ES-I3 (cell line): Measurements from ENCODE around the gene PCMT1.
"Not testable (repeated sequence)": the region's sequence is repeated elsewhere in the genome, so short reads cannot be mapped to it uniquely, and the experiment has no call there.

Experiments used
- H3K36me3 ChIP-seq: 2 replicates; pipeline ENCODE4 v1.6.1; 2013; ENCODE audit warnings: mild to moderate bottlenecking, low read length, control low read depth, moderate library complexity; ENCODE audit not compliant: insufficient read depth
- H3K4me1 ChIP-seq: 2 replicates; pipeline ENCODE4 v1.6.1; 2013; ENCODE audit warnings: mild to moderate bottlenecking, control low read depth, low read length; ENCODE audit not compliant: insufficient read depth
- H3K9ac ChIP-seq: 2 replicates; pipeline ENCODE4 v1.6.1; 2013; ENCODE audit warnings: low read depth, mild to moderate bottlenecking, low read length, moderate library complexity
- H3K9me3 ChIP-seq: 2 replicates; pipeline ENCODE4 v1.6.1; 2013; ENCODE audit warnings: mild to moderate bottlenecking, low read length, moderate library complexity; ENCODE audit not compliant: control insufficient read depth, insufficient read depth

The PCMT1 gene

DNA sequence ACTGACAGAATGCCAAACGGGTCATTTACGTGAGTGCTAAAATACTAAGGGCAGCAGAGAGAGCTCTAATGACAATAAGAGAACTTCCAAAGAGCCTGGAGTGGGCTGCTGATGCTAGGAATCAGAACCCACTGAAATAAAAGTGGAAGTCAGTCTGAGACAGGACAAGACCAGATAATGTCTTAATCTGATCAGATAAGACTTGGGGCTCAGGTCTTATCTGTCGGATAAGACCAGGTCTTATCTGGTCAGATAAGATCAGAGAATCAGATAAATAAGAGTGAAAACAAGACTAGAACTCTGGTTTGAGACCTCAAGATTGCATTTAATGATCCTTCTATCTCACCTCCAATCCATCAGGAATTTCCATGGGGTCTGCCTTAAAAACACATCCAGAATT lies 96.0 kb downstream of the PCMT1 start:
- H3K9ac ChIP-seq, result no peak overlapping the region
- H3K9me3 ChIP-seq, result no peaks in the 10 kb centered on the region
- no peaks in the 10 kb centered on the region for H3K36me3 ChIP-seq
- peaks cover 4% of the 10 kb centered on the region; the same call in 1 of the 2 replicates for H3K4me1 ChIP-seq

- no peak overlapping the region for H3K9ac ChIP-seq
- no peaks in the 10 kb centered on the region for H3K9me3 ChIP-seq
- no peaks in the 10 kb centered on the region for H3K36me3 ChIP-seq
- H3K4me1 ChIP-seq, result peaks cover 4% of the 10 kb centered on the region; the same call in 1 of the 2 replicates
Measured at GRCh38 chr6:149846321-149846720, 96.8 kb downstream of the PCMT1 start.

GRCh38 chr6:149847939-149848267 lies 98.4 kb downstream of the PCMT1 start:
- Histone ChIP-seq H3K9ac (no peak overlapping the region), H3K36me3 (no peaks in the 10 kb centered on the region), H3K4me1 (peaks cover 11% of the 10 kb centered on the region; the same call in 1 of the 2 replicates), H3K9me3 (no peaks in the 10 kb centered on the region)

- H3K36me3 ChIP-seq, H3K9ac ChIP-seq, H3K9me3 ChIP-seq: not testable (repeated sequence)
- H3K4me1 ChIP-seq, result peaks cover 11% of the 10 kb centered on the region; the same call in 1 of the 2 replicates
Measured at GRCh38 chr6:149848343-149848742, 98.8 kb downstream of the PCMT1 start.

DNA sequence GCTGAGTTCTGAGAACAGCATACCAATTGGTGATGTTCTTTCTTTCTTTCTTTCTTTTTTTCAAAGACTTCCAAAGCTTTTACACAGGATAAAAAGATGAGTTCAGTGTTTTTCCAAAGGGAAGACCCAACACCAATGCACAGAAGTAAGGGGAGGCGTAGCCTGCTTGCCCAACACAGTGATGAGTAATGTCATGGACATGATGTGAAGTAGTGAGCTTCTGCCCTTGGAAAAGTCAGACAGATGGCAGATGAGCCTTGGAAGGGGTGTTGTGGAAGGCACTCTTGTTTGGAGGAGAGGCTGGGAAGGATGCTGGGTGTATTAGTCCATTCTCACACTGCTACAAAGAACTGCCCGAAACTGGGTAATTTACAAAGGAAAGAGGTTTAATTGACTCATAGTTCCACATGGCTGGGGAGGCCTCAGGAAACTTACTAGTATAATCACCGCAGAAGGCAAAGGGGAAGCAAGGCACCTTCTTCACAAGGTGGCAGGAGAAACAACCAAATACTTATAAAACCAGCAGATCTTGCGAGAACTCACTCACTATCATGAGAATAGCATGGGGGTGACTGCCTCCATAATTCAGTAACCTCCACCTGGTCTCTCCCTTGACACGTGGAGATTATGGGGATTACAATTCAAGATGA lies 102.0 kb downstream of the PCMT1 start:
- H3K4me1 ChIP-seq, result peaks cover 20% of the 10 kb centered on the region
- H3K9me3 ChIP-seq, result no peaks in the 10 kb centered on the region
- H3K9ac ChIP-seq, result no peak overlapping the region
- H3K36me3 ChIP-seq, result no peaks in the 10 kb centered on the region

- Histone ChIP-seq H3K9ac (no peak overlapping the region), H3K4me1 (peaks cover 19% of the 10 kb centered on the region), H3K36me3 (no peaks in the 10 kb centered on the region), H3K9me3 (no peaks in the 10 kb centered on the region)
Measured at GRCh38 chr6:149852180-149852579, 102.6 kb downstream of the PCMT1 start.

DNA sequence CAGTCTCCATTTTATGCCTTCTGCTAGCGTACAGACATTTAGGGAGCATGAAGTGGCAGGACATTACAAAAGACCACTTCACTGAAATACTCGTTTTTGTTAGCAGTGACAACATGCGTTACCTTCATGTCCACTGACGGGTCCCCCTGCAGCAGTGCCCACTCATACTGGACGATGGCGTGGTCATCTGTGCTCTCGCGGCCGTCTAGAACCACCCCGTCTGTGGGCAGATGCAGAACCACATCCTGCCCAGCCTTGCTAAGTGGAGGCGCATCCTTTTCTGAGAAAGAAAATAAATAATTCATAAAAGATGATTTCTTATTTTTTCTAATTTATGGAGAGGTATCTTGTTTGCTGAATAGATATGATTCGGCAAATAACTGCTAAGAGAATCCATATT lies 103.3 kb downstream of the PCMT1 start:
- peaks cover 16% of the 10 kb centered on the region for H3K4me1 ChIP-seq

DNA sequence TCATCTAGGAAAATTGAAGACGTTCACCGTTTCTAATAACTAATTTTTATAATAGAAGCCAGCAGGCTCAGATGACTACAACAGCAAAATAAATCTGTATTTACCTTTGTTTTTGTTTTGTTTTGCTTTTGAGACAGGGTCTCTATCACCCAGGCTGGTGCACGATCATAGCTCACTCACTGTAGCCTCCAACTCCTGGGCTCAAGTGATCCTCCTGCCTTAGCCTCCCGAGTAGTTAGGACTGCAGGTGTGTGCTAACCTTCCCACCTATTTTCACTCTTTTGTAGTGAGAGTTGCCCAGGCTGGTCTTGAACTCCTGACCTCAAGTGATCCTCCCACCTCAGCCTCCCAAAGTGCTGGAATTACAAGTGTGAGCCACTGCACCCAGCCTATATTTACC lies 104.5 kb downstream of the PCMT1 start:
- H3K36me3 ChIP-seq, H3K9me3 ChIP-seq, H3K9ac ChIP-seq: not testable (repeated sequence)
- peaks cover 16% of the 10 kb centered on the region for H3K4me1 ChIP-seq

More for the DNA sequence above, 103.3 kb downstream of the PCMT1 start:
- Histone ChIP-seq H3K36me3 (no peaks in the 10 kb centered on the region), H3K9ac (no peak overlapping the region), H3K9me3 (no peaks in the 10 kb centered on the region)

DNA sequence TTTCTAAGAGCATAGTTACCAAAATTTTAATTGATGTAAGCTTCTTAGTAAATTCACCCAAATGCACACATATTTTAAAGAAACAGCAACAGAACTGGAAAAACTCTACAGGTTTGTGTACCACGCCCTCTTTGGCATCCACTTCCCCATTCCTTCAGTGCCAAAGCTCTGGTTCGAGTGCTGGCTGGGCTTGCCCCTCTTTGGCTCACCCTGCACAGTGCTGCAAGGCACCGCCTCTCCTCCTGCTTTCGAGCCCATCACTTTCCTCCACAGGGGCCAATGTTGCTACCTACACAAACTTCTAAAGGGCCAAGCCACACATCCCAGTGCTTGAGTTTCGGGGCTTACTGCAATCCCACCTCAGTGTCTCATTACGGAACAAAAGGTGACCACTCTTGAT lies 105.0 kb downstream of the PCMT1 start:
- Histone ChIP-seq H3K36me3 (no peaks in the 10 kb centered on the region), H3K9me3 (no peaks in the 10 kb centered on the region), H3K9ac (no peak overlapping the region), H3K4me1 (peaks cover 16% of the 10 kb centered on the region)

GRCh38 chr6:149855040-149855654 lies 105.6 kb downstream of the PCMT1 start:
- H3K9ac ChIP-seq, result no peak overlapping the region
- no peaks in the 10 kb centered on the region for H3K9me3 ChIP-seq
- no peaks in the 10 kb centered on the region for H3K36me3 ChIP-seq
- H3K4me1 ChIP-seq, result peaks cover 16% of the 10 kb centered on the region

- Histone ChIP-seq H3K4me1 (peaks cover 16% of the 10 kb centered on the region), H3K9me3 (no peaks in the 10 kb centered on the region), H3K9ac (no peak overlapping the region), H3K36me3 (no peaks in the 10 kb centered on the region)
Measured at GRCh38 chr6:149855741-149856140, 106.2 kb downstream of the PCMT1 start.

- peaks cover 22% of the 10 kb centered on the region for H3K4me1 ChIP-seq
- no peaks in the 10 kb centered on the region for H3K9me3 ChIP-seq
- no peak overlapping the region for H3K9ac ChIP-seq
- no peaks in the 10 kb centered on the region for H3K36me3 ChIP-seq
Measured at GRCh38 chr6:149856256-149856994, 106.9 kb downstream of the PCMT1 start.

DNA sequence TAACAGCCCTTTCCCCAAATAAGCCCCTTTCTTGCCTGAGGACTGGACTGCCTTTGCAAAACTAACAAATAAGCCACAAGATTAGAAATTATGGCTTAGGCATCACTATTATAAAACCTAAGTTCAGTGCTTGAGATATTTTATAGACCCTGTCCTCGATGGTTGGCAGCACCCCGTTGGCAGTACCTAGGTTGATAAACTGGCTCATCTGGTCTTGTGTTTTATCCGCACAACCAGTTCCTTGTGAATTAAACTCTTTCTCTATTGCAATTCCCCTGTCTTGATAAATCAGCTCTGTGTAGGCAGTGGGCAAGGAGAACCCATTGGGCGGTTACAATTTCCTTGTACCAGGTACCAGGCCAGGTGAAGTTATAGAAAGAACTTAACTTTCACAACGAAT lies 108.0 kb downstream of the PCMT1 start:
- H3K4me1 ChIP-seq, result peaks cover 22% of the 10 kb centered on the region
- H3K36me3 ChIP-seq, result no peaks in the 10 kb centered on the region
- H3K9ac ChIP-seq, result no peak overlapping the region
- H3K9me3 ChIP-seq, result no peaks in the 10 kb centered on the region

DNA sequence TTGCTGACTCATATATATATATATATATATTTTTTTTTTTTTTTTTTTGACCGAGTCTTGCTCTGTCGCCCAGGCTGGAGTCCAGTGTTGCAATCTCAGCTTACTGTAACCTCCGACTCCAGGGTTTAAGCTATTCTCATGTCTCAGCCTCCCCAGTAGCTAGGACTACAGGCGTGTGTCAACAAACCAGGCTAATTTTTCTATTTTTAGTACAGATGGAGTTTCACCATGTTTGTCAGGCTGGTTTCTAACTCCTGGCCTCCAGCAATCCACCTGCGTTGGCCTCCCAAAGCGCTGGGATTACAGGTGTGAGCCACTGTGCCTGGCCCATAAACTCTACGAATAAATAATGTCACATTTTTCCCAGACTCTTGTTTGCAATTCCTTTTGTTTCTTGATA lies 109.8 kb downstream of the PCMT1 start:
- H3K9ac ChIP-seq, result no peak overlapping the region
- H3K9me3 ChIP-seq, result no peaks in the 10 kb centered on the region
- H3K4me1 ChIP-seq, result peaks cover 21% of the 10 kb centered on the region; the same call in 1 of the 2 replicates
- no peaks in the 10 kb centered on the region for H3K36me3 ChIP-seq

- H3K36me3 ChIP-seq, result no peaks in the 10 kb centered on the region
- no peak overlapping the region for H3K9ac ChIP-seq
- peaks cover 20% of the 10 kb centered on the region; the same call in 1 of the 2 replicates for H3K4me1 ChIP-seq
- H3K9me3 ChIP-seq, result no peaks in the 10 kb centered on the region
Measured at GRCh38 chr6:149859938-149860337, 110.4 kb downstream of the PCMT1 start.
